DMS114 treated with DMSO at 0.1 percent for 48 hours (cell line): ENCODE measurements around the gene SF3B6.

Experiments
- DNase-seq: peaks from one replicate; lab custom pipeline; 2025; ENCODE audit not compliant: unreplicated experiment; lab: John Stamatoyannopoulos, UW

Gene SF3B6

DNA sequence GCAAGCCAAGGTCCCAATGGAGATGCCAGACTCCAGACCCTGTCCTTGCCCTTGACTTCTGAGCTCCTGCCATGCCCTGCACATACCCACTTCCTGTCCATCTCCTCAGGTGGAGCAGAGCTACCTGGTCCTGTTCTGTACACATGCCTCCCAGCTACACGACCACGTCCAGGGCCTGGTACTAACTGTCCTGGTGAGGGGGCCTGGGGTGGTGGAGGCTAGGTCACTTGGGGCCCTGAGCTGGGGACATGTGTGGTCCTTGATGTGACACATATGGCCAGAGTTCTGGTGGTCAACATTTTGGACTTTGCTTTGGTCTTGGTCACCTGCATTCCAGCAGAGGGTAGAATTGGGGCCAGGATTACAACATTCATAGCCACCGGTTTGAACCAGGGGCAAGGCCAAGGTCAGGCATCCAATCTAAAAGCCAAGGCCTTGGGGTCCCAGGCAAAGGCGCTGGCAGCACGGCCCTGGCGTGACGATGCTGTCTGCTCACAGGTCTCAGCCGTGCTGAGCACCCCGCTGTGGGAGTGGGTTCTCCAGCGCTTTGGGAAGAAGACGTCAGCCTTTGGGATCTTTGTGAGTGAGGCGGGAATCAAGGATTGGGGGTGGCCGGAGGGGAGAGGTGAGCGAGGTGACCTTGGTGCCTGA lies 53.7 kb downstream of the SF3B6 start:
- DNase-seq = no peak

- DNase-seq = no peak
These were observed 54.8 kb downstream of the SF3B6 start for GRCh38 chr2:24021122-24021998.

GRCh38 chr2:24020244-24020643 lies 55.9 kb downstream of the SF3B6 start:
- no peak for DNase-seq

- DNase-seq = no peak
These were observed 56.4 kb downstream of the SF3B6 start for GRCh38 chr2:24019729-24020128.

DNA sequence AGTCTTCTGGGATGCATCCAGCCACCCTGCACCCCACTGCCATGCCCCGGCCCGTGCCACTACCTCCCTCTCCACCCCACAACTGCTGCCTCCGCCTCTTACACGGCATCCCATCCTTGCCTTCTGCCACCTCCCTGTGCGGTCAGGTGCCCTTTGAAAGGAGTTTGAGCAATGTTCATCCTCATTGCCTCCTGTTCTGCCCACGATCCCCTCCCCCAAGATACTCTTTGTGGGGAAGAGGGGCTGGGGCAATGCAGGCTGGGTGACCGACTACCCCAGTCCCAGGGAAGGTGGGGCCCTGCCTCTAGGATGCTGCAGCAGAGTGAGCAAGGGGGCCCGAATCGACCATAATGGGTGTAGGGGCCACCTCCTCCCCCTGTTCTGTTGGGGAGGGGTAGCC lies 57.9 kb downstream of the SF3B6 start:
- no peak for DNase-seq

GRCh38 chr2:24017711-24018110 lies 58.4 kb downstream of the SF3B6 start:
- no peak for DNase-seq
